GM12878 (cell line): Measurements from ENCODE around the gene RPUSD1. TPM values are rescaled to one million over a fixed set of nuclear protein-coding genes. Genes with fewer than 3 reads are reported as not detected.

ENCODE experiments used
- CBX5 ChIP-seq: sonication (generic); IDR thresholded peaks from 2 replicates; pipeline ENCODE4 v1.6.1; 2016; ENCODE audit warnings: low read depth, moderate library complexity, mild to moderate bottlenecking, inconsistent platforms
- EED ChIP-seq: sonication (generic); IDR thresholded peaks from 2 replicates; pipeline ENCODE4 v1.6.1; 2016; ENCODE audit warnings: antibody characterized with exemption, low read depth
- FOS ChIP-seq: IDR thresholded peaks from 3 replicates; pipeline ENCODE4 v1.6.1; 2011; ENCODE audit warnings: borderline replicate concordance; ENCODE audit not compliant: insufficient read length; ENCODE audit errors: extremely low read depth
- HDGF ChIP-seq: fragments of 450-650 bp; IDR thresholded peaks from 2 replicates; pipeline ENCODE4 v1.6.1; 2016; ENCODE audit warnings: antibody characterized with exemption
- LARP7 ChIP-seq: fragments of 450-650 bp; IDR thresholded peaks from 2 replicates; pipeline ENCODE4 v1.6.1; 2017; ENCODE audit warnings: mild to moderate bottlenecking
- MTA3 ChIP-seq: IDR thresholded peaks from 2 replicates; pipeline ENCODE4 v1.6.1; 2012; ENCODE audit warnings: low read length, inconsistent platforms, borderline replicate concordance
- MYB ChIP-seq: fragments of 150-350 bp; IDR thresholded peaks from 2 replicates; pipeline ENCODE4 v1.6.1; 2014; ENCODE audit warnings: mild to moderate bottlenecking, low read depth, low read length, borderline replicate concordance
- POU2F2 ChIP-seq: IDR thresholded peaks from 3 replicates; pipeline ENCODE4 v1.6.1; 2011; ENCODE audit warnings: low read depth, mild to moderate bottlenecking, low read length, borderline replicate concordance
- PRDM15 ChIP-seq: fragments of 450-650 bp; formaldehyde crosslinking; IDR thresholded peaks from 2 replicates; pipeline ENCODE4 v1.4.0; 2020; ENCODE audit warnings: mild to moderate bottlenecking, moderate library complexity
- RUNX3 ChIP-seq: IDR thresholded peaks from 2 replicates; pipeline ENCODE4 v1.6.1; 2012; ENCODE audit warnings: low read length, inconsistent platforms
- SIX5 ChIP-seq: IDR thresholded peaks from 2 replicates; pipeline ENCODE4 v1.6.1; 2011; ENCODE audit warnings: mild to moderate bottlenecking, low read depth, low read length, moderate library complexity; ENCODE audit not compliant: severe bottlenecking
- SPI1 ChIP-seq: IDR thresholded peaks from 2 replicates; pipeline ENCODE4 v1.6.1; 2011; ENCODE audit warnings: low read depth, mild to moderate bottlenecking, low read length, moderate library complexity, borderline replicate concordance; ENCODE audit not compliant: insufficient read depth
- SREBF2 ChIP-seq: IDR thresholded peaks from 2 replicates; pipeline ENCODE4 v1.6.1; 2012; ENCODE audit warnings: mild to moderate bottlenecking, low read length
- STAT3 ChIP-seq: IDR thresholded peaks from 2 replicates; pipeline ENCODE4 v1.6.1; 2011; ENCODE audit warnings: low read depth, low read length, improper control_type of control experiment
- SUZ12 ChIP-seq: fragments of 200-600 bp; sonication (generic); IDR thresholded peaks from one replicate; pipeline ENCODE4 v1.6.1; 2018; ENCODE audit warnings: antibody characterized with exemption, mild to moderate bottlenecking; ENCODE audit not compliant: unreplicated experiment
- ZBTB4 ChIP-seq: fragments of 450-650 bp; formaldehyde crosslinking; IDR thresholded peaks from 2 replicates; pipeline ENCODE4 v1.4.0; 2022; ENCODE audit warnings: mild to moderate bottlenecking, moderate library complexity
- ZNF622 ChIP-seq: fragments of 450-650 bp; IDR thresholded peaks from 2 replicates; pipeline ENCODE4 v1.6.1; 2017; ENCODE audit warnings: mild to moderate bottlenecking, inconsistent platforms
- polyA plus RNA-seq, 11 experiments: library from polyadenylated mRNA; depleted of rRNA in 4 of 11; unstranded in 6 of 11; stranded (reverse) in 5 of 11; fragments of >200 nt; fragmentation: Nextera tagmentation in 4 of 11; fragmentation: Illumina TruSeq in 1 of 11; extraction: Ambion mirVana in 4 of 11; extraction: Trizol in 1 of 11; gene quantifications; 1 replicate in 1 of 11; 2 replicates in 10 of 11; pipeline versions ENCODE4 v1.2.1 to v1.2.3, GENCODE V29; 2011 to 2016; ENCODE audit warnings: inconsistent platforms in 2 of 11, missing spikeins in 2 of 11, low read depth in 1 of 11
- total RNA-seq, 4 experiments: library from RNA; depleted of rRNA in 3 of 4; stranded (reverse); fragments of >200 nt in 3 of 4; fragmentation: Illumina TruSeq in 1 of 4; extraction: Trizol in 1 of 4; gene quantifications; 2 replicates each; pipeline versions ENCODE4 v1.2.1 to v1.2.3, GENCODE V29; 2013 to 2021
- TF ChIP-seq, protein P1 (sequence below): fragments of 450-650 bp; IDR thresholded peaks from 2 replicates; pipeline ENCODE4 v1.6.1; 2017; ENCODE audit warnings: antibody characterized with exemption, mild to moderate bottlenecking, moderate library complexity

Gene RPUSD1
- total and polyA plus RNA-seq, 10 of the 15 experiments (the other 5 are each of a cell fraction or from before 2014, with no cell fraction given), result 0.55 to 49.9 (median 21.1) TPM

GRCh38 chr16:740764-741505, 47.2 kb downstream of the RPUSD1 start, which contains the start of gene CIAO3 (continued):
- TF ChIP-seq HDGF (no peak), FOS (no peak), EED (no peak), POU2F2 (no peak; the same call in 1 of the 3 replicates), LARP7 (peak; percentile 85), RUNX3 (0 out of 2 replicates have a peak, but pooled peaks have one; percentile 16), STAT3 (no peak), ZNF622 (no peak), ZBTB4 (no peak), PRDM15 (CRISPR knock-in tag) (no peak), MTA3 (no peak), SIX5 (peak; percentile 92), MYB (no peak), SPI1 (no peak; the same call in 1 of the 2 replicates), CBX5 (no peak), SREBF2 (no peak), SUZ12 (no peak)
- TF ChIP-seq, protein P1, sequence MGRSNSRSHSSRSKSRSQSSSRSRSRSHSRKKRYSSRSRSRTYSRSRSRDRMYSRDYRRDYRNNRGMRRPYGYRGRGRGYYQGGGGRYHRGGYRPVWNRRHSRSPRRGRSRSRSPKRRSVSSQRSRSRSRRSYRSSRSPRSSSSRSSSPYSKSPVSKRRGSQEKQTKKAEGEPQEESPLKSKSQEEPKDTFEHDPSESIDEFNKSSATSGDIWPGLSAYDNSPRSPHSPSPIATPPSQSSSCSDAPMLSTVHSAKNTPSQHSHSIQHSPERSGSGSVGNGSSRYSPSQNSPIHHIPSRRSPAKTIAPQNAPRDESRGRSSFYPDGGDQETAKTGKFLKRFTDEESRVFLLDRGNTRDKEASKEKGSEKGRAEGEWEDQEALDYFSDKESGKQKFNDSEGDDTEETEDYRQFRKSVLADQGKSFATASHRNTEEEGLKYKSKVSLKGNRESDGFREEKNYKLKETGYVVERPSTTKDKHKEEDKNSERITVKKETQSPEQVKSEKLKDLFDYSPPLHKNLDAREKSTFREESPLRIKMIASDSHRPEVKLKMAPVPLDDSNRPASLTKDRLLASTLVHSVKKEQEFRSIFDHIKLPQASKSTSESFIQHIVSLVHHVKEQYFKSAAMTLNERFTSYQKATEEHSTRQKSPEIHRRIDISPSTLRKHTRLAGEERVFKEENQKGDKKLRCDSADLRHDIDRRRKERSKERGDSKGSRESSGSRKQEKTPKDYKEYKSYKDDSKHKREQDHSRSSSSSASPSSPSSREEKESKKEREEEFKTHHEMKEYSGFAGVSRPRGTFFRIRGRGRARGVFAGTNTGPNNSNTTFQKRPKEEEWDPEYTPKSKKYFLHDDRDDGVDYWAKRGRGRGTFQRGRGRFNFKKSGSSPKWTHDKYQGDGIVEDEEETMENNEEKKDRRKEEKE, result no peak
